Dendritic cell treated with granulocyte-macrophage colony-stimulating factor and Interleukin-4, amounts not matched to agents 40 ng/mL and 50 ng/mL, for 4 days (primary cell): ENCODE measurements around the gene HS3ST5.
"Not testable (repeated sequence)": the region's sequence is repeated elsewhere in the genome, so short reads cannot be mapped to it uniquely, and the experiment has no call there.

ENCODE experiments used
- H3K27ac Mint-ChIP-seq: one replicate; pipeline ENCODE4 v1.8.0; 2022; ENCODE audit warnings: mild to moderate bottlenecking, mixed read lengths
- H3K27me3 Mint-ChIP-seq: one replicate; pipeline ENCODE4 v1.8.0; 2022; ENCODE audit warnings: mild to moderate bottlenecking, mixed read lengths
- H3K36me3 Mint-ChIP-seq: one replicate; pipeline ENCODE4 v1.8.0; 2022; ENCODE audit warnings: low read depth, mixed read lengths
- H3K4me1 Mint-ChIP-seq: one replicate; pipeline ENCODE4 v1.8.0; 2022; ENCODE audit warnings: low read depth, mixed read lengths
- H3K4me3 Mint-ChIP-seq: one replicate; pipeline ENCODE4 v1.8.0; 2022; ENCODE audit warnings: mild to moderate bottlenecking, moderate library complexity, mixed read lengths
- H3K9me3 Mint-ChIP-seq: one replicate; pipeline ENCODE4 v1.8.0; 2022; ENCODE audit warnings: mixed read lengths
- intact Hi-C: fragments of 100-400 bp; cut with micrococcal nuclease; formaldehyde crosslinking; loops from one replicate; pipeline ENCODE4 v1.15.0; 2022

Gene HS3ST5

DNA sequence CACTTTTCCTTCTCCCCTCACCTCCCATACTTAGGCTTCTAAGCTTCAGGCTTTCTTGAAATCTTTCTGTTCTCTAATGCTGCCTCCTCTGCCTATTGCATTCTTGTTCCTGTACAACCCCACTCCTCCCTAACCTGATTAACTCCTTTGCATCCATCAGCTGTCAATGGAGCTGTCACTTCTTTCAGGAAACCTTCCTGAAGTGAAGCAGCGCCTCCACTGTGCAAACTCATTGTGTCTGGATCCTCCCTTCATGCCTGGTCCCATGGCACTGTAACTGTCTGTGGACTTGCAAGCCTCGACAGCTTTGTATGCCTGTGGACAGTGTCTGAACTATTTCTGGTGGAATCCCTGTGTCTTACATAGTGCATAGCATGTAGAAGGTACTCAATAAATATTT lies 185.0 kb downstream of the HS3ST5 start:
- intact Hi-C loops, result no loop called here
- no peaks in the 10 kb centered on the region for H3K27me3 Mint-ChIP-seq
- no peak overlapping the region for H3K4me3 Mint-ChIP-seq
- no peak overlapping the region for H3K27ac Mint-ChIP-seq
- H3K9me3 Mint-ChIP-seq, result no peaks in the 10 kb centered on the region
- H3K4me1 Mint-ChIP-seq, result no peaks in the 10 kb centered on the region
- H3K36me3 Mint-ChIP-seq, result no peaks in the 10 kb centered on the region

DNA sequence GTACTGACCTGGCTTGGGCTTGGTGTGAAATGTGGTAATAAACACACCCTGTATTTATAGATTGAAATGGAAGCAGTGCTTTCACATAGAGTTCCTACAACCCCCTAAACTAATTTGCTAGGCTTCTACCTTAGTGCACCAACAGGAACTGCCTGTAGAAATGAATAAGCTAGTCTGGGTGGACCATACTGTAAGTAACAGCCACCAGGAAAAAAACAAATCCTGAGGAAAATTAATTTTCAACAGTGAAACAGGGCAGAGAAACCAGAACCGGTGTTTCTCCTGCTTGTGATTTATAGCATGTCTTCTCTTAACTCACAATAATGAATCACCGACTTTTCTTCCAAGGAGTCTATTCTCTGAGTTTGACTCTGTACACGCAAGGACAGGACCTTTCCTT lies 187.1 kb downstream of the HS3ST5 start:
- H3K9me3 Mint-ChIP-seq, result no peaks in the 10 kb centered on the region
- no peak overlapping the region for H3K4me3 Mint-ChIP-seq
- intact Hi-C loops, result no loop called here
- no peaks in the 10 kb centered on the region for H3K4me1 Mint-ChIP-seq
- no peaks in the 10 kb centered on the region for H3K27me3 Mint-ChIP-seq
- no peaks in the 10 kb centered on the region for H3K36me3 Mint-ChIP-seq
- no peak overlapping the region for H3K27ac Mint-ChIP-seq

DNA sequence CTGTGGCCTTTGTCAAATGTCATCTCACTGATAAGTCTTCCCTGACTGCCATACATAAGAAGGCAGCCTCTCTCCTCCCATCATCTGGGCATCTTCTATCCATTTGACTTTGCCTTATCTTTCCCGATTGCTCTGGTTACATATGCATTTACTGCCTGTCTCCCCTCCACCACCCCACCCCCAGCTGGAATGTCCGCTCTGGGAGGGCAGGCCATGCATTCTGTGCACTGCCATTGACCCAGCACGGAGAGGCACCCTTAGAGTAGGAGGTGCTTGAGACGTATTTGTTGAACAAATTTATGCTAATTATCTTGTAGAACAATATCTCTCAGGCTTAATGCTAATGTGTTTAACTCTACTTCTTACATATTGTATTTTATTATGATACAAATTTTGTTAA lies 188.0 kb downstream of the HS3ST5 start:
- Mint-ChIP-seq H3K27me3 (no peaks in the 10 kb centered on the region), H3K9me3 (no peaks in the 10 kb centered on the region), H3K36me3 (no peaks in the 10 kb centered on the region), H3K27ac (no peak overlapping the region), H3K4me1 (no peaks in the 10 kb centered on the region), H3K4me3 (no peak overlapping the region)
- intact Hi-C loops, result no loop called here

DNA sequence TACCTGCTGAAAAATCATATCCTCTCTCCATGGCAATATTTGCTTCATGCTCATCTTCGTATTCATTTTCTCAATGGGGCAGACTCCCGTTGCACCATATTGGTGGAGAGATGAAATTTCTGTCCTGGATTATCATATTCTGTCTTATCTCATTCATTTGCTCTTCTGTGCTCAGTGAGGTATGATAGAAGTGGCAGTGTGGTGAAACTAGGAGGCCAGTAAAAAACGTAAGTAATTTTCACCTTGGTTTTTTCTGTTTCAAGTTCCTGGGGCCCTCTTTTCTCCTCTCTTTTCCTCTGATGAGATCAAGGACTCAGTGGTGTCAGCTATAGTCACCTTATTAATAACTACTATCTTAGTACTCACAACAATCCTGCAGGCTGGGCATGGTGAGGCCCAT lies 189.4 kb downstream of the HS3ST5 start:
- Mint-ChIP-seq H3K27ac (no peak overlapping the region), H3K27me3 (no peaks in the 10 kb centered on the region), H3K4me1 (no peaks in the 10 kb centered on the region), H3K9me3 (no peaks in the 10 kb centered on the region), H3K4me3 (no peak overlapping the region), H3K36me3 (no peaks in the 10 kb centered on the region)
- intact Hi-C loops, result no loop called here

DNA sequence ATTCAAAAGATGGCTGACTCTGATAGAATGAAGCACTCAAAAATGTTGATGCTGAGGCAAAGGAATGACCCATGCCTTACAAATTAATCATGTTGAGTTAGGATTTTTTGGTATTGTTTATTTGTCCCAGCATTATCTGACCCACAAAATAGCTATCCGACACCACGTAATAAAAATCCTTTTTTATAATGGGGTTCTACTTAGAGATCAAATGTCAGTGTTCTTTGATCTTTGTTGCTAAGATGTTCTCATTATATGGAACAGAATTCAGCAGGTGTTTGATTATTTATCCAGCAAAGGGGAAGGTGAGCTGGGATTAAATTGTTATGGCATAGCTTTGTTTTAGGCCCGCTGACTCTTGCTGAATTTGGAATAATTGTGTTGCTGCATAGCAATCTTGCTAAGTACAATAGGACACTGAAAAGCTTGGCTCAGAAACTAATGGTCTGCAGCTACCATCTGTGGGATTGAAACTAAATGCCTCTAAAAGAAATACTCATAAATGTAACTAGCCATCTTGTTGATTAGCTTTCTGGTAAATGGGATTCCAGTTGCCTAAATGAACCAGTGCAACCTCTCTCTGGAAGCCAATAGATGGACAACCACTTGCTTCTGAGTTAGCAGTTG lies 191.6 kb downstream of the HS3ST5 start:
- Mint-ChIP-seq H3K9me3 (peaks cover 12% of the 10 kb centered on the region), H3K4me1 (no peaks in the 10 kb centered on the region), H3K4me3 (no peak overlapping the region), H3K27me3 (no peaks in the 10 kb centered on the region), H3K36me3 (no peaks in the 10 kb centered on the region), H3K27ac (no peak overlapping the region)
- intact Hi-C loops, result no loop called here

DNA sequence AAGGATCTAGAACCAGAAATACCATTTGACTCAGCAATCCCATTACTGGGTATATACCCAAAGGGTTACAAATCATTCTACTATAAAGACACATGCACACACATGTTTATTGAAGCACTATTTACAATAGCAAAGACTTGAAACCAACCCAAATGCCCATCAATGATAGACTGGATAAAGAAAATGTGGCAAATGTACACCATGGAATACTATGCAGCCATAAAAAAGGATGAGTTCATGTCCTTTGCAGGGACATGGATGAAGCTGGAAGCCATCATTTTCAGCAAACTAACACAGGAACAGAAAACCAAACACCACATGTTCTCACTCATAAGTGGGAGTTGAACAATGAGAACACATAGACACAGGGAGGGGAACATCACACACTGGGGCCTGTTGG lies 193.6 kb downstream of the HS3ST5 start:
- H3K4me3 Mint-ChIP-seq, intact Hi-C loops, H3K36me3 Mint-ChIP-seq, H3K27ac Mint-ChIP-seq, H3K4me1 Mint-ChIP-seq, H3K27me3 Mint-ChIP-seq: not testable (repeated sequence)
- peaks cover 23% of the 10 kb centered on the region for H3K9me3 Mint-ChIP-seq

DNA sequence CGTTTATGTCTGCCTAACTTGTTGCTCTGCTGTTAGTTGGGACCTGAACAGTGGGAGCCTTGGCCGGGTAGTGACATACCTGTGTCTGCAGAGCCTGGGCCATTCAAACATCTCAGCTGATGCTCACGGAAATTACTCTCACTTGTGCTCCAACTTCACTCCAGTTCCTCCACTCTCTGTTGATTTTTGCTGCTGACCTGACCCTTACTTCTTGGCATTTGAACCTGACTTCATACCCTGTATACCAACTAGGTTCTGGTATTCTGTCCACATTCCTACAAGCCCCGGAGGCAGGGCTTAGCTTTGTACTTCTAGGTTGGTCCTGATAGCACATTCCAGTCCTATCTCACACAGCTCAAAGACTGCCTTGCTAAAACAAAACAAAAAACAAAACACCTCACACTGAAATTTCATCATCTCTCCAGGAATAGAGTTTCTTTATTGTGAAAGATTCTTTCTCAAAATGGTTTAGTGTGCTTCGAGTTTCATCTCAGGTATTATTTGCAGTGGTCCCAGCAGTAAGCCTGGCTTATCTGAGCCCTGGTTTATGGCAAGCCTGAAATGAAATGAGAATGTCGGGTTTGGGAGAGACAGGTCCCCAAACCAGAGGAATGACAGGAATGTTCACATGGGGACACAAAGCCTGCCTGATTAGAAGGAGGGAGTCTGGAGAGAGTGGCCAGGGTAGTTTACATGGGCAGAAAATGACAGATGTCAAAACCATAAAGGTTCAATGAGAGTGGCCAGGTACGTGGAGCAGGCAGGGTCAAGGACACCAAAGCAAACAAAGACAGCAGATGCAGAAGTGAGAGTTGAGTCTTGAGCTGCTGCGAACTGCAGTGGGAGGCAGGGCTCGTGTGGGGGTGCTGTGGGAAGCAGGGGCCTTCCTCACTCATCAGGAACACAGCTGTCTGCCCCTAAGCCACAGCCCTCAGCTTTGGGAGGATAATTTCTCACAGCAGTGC lies 197.7 kb downstream of the HS3ST5 start:
- Mint-ChIP-seq H3K27ac (no peak overlapping the region), H3K4me1 (no peaks in the 10 kb centered on the region), H3K9me3 (peaks cover 23% of the 10 kb centered on the region), H3K4me3 (no peak overlapping the region), H3K36me3 (no peaks in the 10 kb centered on the region), H3K27me3 (no peaks in the 10 kb centered on the region)
- intact Hi-C loops, result no loop called here

DNA sequence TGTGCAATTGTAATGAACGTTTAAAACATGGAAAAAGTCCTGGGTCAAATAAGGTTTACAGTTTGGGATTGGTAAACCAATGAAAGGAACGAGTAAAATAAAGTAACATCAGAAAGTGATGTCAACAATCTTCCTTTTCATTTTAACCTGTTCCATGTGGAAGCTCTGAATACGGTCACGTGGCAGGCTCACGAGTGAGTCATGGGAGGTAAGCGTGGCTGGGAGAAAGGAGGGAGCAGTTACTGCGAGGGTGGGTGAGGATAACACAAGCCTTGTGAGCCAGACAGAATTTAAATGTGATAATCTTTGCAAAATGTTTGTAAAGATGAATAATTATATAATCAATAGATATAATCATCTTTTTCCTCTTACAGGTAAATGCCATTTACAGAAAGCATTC lies 200.6 kb downstream of the HS3ST5 start:
- Mint-ChIP-seq H3K4me1 (no peaks in the 10 kb centered on the region), H3K36me3 (no peaks in the 10 kb centered on the region), H3K27ac (no peak overlapping the region), H3K27me3 (no peaks in the 10 kb centered on the region), H3K9me3 (peaks cover 20% of the 10 kb centered on the region), H3K4me3 (no peak overlapping the region)
- intact Hi-C loops, result no loop called here

DNA sequence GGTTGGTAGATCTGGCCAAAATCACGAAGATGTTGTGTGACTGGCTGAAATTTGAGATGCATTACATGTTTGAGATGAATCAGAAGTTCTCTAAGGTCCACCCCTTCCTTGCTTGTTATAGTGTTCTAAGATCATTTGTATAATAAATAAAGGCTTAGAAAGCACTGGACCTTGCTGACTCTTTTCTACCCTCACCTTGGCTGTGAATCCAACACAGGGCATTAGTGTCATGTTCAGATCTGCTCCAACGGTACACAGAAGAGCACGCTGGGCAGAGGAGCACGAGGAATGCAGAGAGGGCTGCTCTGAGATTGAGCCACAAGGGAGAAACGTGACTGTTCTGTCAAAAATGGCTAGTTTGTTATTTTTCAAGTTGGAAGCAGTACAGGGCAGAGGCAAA lies 202.4 kb downstream of the HS3ST5 start:
- H3K27ac Mint-ChIP-seq, result no peak overlapping the region
- no peak overlapping the region for H3K4me3 Mint-ChIP-seq
- no peaks in the 10 kb centered on the region for H3K36me3 Mint-ChIP-seq
- intact Hi-C loops, result no loop called here
- no peaks in the 10 kb centered on the region for H3K27me3 Mint-ChIP-seq
- H3K9me3 Mint-ChIP-seq, result peaks cover 7% of the 10 kb centered on the region
- no peaks in the 10 kb centered on the region for H3K4me1 Mint-ChIP-seq

DNA sequence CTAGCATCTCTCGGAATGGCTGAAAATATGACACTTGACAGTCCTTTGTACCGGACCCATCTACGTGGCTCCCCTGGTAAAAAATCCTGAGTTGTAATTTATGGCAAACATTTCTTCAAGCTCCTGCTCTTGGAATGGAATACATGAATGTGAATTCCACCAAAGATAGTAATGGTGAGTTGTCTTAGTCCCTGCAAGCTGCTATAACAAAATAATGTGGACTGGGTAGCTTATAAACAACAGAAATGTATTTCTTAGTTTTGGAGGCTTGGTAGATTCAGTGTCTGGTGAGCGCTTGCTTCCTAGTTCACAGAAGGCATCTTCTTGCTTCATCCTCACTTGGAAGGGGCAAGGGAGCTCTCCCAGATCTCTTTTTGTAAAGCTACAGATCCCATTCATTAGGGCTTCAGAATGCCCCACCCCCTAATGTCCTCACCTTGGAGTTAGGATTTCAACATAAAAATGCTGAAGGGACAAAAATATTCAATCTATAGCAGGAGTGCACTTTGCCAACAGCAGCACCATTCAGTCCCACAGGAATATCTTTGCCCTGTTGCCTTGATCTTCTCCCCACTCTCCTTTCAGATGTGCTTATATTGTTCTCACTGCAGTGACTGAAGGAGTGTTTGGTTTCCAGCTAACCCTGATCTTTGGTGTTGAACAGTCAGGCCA lies 204.1 kb downstream of the HS3ST5 start:
- no peaks in the 10 kb centered on the region for H3K36me3 Mint-ChIP-seq
- no peak overlapping the region for H3K4me3 Mint-ChIP-seq
- no peaks in the 10 kb centered on the region for H3K9me3 Mint-ChIP-seq
- no peaks in the 10 kb centered on the region for H3K27me3 Mint-ChIP-seq
- H3K27ac Mint-ChIP-seq, result no peak overlapping the region
- intact Hi-C loops, result no loop called here
- no peaks in the 10 kb centered on the region for H3K4me1 Mint-ChIP-seq

DNA sequence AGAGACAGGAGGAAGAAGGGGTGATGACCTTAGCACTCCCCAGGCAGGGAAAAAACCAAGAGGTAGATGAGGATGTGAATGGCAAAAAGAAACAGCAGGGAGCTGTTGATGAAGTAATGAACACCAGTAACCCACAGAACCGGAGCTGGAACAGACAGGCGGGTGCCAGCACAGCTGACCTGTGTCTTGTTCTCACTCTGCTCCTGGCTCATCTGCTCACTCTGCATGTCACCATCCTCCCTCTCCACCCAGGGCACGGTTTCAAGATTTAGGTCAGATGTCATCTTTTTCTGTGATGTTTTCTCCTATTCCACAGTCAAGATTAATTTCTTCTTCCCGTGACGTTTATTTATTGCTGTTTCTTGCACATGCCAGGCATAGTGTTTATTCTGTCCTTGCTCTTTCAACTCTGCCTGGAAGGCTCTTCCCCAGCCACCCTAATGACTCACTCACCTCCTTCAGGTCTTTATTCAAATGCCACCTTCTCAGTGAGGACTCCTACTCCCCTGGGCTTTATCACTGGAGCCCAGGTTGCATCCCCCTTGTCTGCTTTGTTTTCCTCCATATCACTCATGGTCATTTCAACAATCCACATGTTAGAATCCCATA lies 207.4 kb downstream of the HS3ST5 start:
- no peak overlapping the region for H3K4me3 Mint-ChIP-seq
- no peaks in the 10 kb centered on the region for H3K4me1 Mint-ChIP-seq
- H3K27me3 Mint-ChIP-seq, result no peaks in the 10 kb centered on the region
- H3K36me3 Mint-ChIP-seq, result no peaks in the 10 kb centered on the region
- intact Hi-C loops, result no loop called here
- H3K27ac Mint-ChIP-seq, result no peak overlapping the region
- no peaks in the 10 kb centered on the region for H3K9me3 Mint-ChIP-seq

DNA sequence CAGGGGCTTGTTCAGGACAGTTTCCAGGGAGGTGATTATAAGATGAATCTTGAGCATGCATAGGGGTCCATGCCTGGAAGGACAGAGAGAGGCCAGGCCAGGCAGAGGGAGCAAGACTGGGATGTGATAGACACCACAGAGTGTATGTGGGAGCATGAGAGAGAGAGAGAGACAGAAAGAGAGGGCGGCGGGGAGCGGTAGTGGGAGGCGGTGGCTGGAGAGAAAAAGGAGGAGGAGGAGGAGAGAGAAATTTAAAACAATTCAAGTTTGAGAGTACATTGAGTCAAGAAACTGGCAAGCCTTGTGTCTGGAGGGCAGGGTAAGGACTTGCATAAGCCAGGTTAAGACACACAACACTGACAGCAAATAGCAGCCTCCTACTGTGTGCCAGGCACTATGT lies 209.0 kb downstream of the HS3ST5 start:
- no peaks in the 10 kb centered on the region for H3K9me3 Mint-ChIP-seq
- H3K4me3 Mint-ChIP-seq, result no peak overlapping the region
- H3K27me3 Mint-ChIP-seq, result no peaks in the 10 kb centered on the region
- no peak overlapping the region for H3K27ac Mint-ChIP-seq
- no peaks in the 10 kb centered on the region for H3K4me1 Mint-ChIP-seq
- intact Hi-C loops, result no loop called here
- no peaks in the 10 kb centered on the region for H3K36me3 Mint-ChIP-seq

DNA sequence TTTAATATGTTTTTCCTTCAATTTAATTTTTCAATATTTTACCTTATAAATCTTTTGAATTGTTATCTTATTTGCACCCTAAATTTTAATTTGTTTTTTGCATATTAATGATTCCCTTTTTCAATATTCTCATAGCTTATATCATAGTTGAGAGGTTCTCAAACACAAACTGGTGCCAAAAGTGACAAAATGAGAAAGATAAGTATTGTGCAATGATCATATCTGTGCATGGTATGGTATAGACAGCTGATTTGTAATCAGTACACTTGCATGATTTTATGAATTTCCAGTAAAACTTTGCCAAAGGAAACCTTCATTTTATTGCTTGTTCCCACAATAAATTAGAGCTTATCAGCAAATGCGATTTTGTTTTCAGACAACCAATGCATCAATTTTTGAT lies 210.9 kb downstream of the HS3ST5 start:
- H3K4me3 Mint-ChIP-seq, result no peak overlapping the region
- no peaks in the 10 kb centered on the region for H3K27me3 Mint-ChIP-seq
- no peaks in the 10 kb centered on the region for H3K4me1 Mint-ChIP-seq
- no peak overlapping the region for H3K27ac Mint-ChIP-seq
- H3K36me3 Mint-ChIP-seq, result no peaks in the 10 kb centered on the region
- no peaks in the 10 kb centered on the region for H3K9me3 Mint-ChIP-seq
- intact Hi-C loops, result no loop called here

DNA sequence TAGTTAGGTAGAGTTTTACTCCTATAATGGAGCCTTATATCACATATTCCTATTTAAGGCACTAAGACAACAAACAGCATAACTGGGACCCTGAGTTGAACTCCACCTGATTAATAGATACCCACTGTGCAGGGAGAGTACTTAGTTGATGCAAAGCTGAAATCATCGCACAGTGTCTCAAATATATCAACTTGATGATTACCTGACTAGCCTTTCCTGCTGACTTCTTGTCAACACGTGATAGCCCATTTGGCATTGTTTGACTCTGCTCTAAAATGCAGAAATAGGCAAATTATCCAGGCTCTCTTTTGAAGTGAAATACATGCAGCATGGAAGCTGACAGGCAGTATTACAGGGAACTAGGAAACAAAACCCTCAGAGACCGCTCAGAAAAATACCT lies 217.2 kb downstream of the HS3ST5 start:
- no peaks in the 10 kb centered on the region for H3K9me3 Mint-ChIP-seq
- no peak overlapping the region for H3K4me3 Mint-ChIP-seq
- no peak overlapping the region for H3K27ac Mint-ChIP-seq
- H3K27me3 Mint-ChIP-seq, result no peaks in the 10 kb centered on the region
- no peaks in the 10 kb centered on the region for H3K4me1 Mint-ChIP-seq
- intact Hi-C loops, result no loop called here
- no peaks in the 10 kb centered on the region for H3K36me3 Mint-ChIP-seq
